ENCODE results near the gene SMAD4. TPM values are rescaled to one million over a fixed set of nuclear protein-coding genes. Genes with fewer than 3 reads are reported as not detected.

Gene SMAD4
- total RNA-seq, 1 donor, result 110 TPM

GRCh38 chr18:51049137-51049536, 19.1 kb downstream of the SMAD4 start:
- no peak for DNase-seq (ENCODE audit: low read depth)
- H3K4me3 ChIP-seq (ENCODE audit: low read depth, low read length), result no peak overlapping the region
- TF ChIP-seq, protein P1, sequence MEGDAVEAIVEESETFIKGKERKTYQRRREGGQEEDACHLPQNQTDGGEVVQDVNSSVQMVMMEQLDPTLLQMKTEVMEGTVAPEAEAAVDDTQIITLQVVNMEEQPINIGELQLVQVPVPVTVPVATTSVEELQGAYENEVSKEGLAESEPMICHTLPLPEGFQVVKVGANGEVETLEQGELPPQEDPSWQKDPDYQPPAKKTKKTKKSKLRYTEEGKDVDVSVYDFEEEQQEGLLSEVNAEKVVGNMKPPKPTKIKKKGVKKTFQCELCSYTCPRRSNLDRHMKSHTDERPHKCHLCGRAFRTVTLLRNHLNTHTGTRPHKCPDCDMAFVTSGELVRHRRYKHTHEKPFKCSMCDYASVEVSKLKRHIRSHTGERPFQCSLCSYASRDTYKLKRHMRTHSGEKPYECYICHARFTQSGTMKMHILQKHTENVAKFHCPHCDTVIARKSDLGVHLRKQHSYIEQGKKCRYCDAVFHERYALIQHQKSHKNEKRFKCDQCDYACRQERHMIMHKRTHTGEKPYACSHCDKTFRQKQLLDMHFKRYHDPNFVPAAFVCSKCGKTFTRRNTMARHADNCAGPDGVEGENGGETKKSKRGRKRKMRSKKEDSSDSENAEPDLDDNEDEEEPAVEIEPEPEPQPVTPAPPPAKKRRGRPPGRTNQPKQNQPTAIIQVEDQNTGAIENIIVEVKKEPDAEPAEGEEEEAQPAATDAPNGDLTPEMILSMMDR (IDR thresholded peaks at IDR 0.05; ENCODE audit: insufficient read depth, low read depth, low read length), result no peak

DNA sequence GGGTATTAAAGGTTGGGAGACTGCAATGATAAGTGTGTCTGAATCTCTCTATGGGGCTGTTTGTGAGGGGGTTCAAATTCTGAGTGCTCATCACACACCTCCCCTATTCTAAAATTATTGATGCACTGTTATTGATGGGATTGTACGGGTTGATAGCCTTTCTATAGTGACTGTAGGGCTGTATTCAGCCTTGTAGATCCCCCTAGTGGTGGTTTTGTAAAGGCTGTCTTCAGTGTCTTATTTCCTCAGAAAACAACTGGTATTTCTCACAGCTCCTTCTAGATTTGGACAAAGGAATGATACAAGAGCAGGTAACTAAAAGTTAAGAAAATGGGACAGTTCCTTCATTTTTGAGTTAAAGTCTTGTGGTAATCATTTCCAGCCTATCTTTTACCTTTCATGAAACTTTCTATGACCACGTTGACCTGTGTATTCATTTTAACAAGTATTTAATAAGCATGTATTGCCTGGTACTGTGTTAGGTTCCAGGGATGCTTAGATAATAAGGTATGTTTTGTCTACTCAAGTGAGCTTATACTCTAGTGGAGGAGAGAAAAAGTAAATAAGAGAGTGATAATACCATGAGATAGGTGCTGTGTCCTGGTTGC, 21.2 kb downstream of the SMAD4 start:
- H3K4me3 ChIP-seq (ENCODE audit: low read depth, low read length), result no peak overlapping the region
- TF ChIP-seq, protein P1 (IDR thresholded peaks at IDR 0.05; ENCODE audit: insufficient read depth, low read depth, low read length), result peak; percentile 92
- DNase-seq (ENCODE audit: low read depth), result peak; percentile 63

- no peak for DNase-seq (ENCODE audit: low read depth)
These were observed 23.8 kb downstream of the SMAD4 start for GRCh38 chr18:51053814-51054213.

GRCh38 chr18:51054764-51055163, 24.8 kb downstream of the SMAD4 start:
- TF ChIP-seq, protein P1 (IDR thresholded peaks at IDR 0.05; ENCODE audit: insufficient read depth, low read depth, low read length), result no peak
- no peak for DNase-seq (ENCODE audit: low read depth)
- H3K4me3 ChIP-seq (ENCODE audit: low read depth, low read length), result no peak overlapping the region

More at GRCh38 chr18:51053814-51054213, 23.8 kb downstream of the SMAD4 start:
- H3K4me3 ChIP-seq (ENCODE audit: low read depth, low read length), result no peak overlapping the region
- TF ChIP-seq, protein P1 (IDR thresholded peaks at IDR 0.05; ENCODE audit: insufficient read depth, low read depth, low read length), result no peak

GRCh38 chr18:51059969-51060368, 30.0 kb downstream of the SMAD4 start:
- TF ChIP-seq, protein P1 (IDR thresholded peaks at IDR 0.05; ENCODE audit: insufficient read depth, low read depth, low read length), result no peak
- no peak overlapping the region for H3K4me3 ChIP-seq (ENCODE audit: low read depth, low read length)
- no peak for DNase-seq (ENCODE audit: low read depth)

DNA sequence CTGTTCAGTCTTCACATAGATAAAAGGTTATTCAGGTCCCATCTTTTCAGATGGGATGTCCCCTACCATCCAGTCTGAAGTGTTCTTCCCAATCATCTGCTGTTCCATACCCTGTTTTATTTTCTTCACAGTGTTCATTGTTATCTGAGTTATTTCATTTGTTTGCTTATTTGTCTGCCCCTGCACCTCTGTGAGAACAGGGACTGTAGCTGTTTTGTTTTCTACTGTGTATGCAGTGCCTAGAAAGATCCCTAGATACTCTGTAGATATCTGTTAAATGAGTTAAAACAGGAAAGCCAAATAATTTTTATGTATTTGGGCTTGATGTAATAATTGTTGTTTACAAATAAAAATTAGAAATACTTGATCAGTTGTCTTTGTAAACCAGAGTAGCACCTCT, 34.2 kb downstream of the SMAD4 start:
- TF ChIP-seq, protein P1 (IDR thresholded peaks at IDR 0.05; ENCODE audit: insufficient read depth, low read depth, low read length), result no peak
- no peak for DNase-seq (ENCODE audit: low read depth)
- H3K4me3 ChIP-seq (ENCODE audit: low read depth, low read length), result no peak overlapping the region

- peak; percentile 57 for DNase-seq (ENCODE audit: low read depth)
- no peak overlapping the region for H3K4me3 ChIP-seq (ENCODE audit: low read depth, low read length)
- TF ChIP-seq, protein P1 (IDR thresholded peaks at IDR 0.05; ENCODE audit: insufficient read depth, low read depth, low read length), result no peak
These were observed 36.3 kb downstream of the SMAD4 start for GRCh38 chr18:51066273-51066672.
